ENCODE results near the gene INCENP.

INCENP gene

DNA sequence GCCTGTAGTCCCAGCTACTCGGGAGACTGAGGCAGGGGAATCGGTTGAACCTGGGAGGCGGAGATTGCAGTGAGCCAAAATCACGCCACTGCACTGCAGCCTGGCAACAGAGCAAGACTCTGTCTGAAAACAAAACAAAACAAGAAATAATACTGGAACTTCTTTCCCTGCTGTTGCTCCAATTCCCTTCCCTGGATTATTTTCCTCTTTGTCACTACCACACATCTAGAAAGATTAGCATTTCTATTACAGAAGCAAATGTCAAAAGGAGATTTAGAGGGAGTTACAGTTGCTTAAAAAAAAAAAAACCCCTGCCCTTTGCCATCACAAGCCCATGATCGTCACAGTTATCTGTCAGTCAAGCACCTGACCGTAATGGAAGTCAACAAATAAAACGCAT, 48.5 kb downstream of the INCENP start:
- Histone ChIP-seq H3K4me1 (ENCODE audit: insufficient read depth, low read length) (no peaks in the 10 kb centered on the region), H3K9me3 (ENCODE audit: insufficient read depth, low read length, severe bottlenecking) (no peaks in the 10 kb centered on the region), H3K27ac (ENCODE audit: low read length) (no peak overlapping the region), H3K4me2 (ENCODE audit: insufficient read depth, low read length) (no peak overlapping the region), H3K4me3 (ENCODE audit: low read depth in 1 of 2, low read length in 2 of 2) (no peak overlapping the region), H3K79me2 (ENCODE audit: insufficient read depth, low read length) (no peaks in the 10 kb centered on the region), H3K36me3 (ENCODE audit: insufficient read depth, low read length) (no peaks in the 10 kb centered on the region), H3K27me3 (ENCODE audit: insufficient read depth, low read length, poor library complexity) (peaks cover 31% of the 10 kb centered on the region), H3K9ac (ENCODE audit: low read depth, low read length) (no peak overlapping the region), H4K20me1 (ENCODE audit: insufficient read depth, low read length) (0 out of 2 replicates have a peak, but pooled peaks cover 2% of the 10 kb centered on the region), H2AFZ (ENCODE audit: low read depth, low read length) (no peak overlapping the region)
- ATAC-seq (ENCODE audit: insufficient read depth, low read depth) = no peak
- TF ChIP-seq, protein P1, sequence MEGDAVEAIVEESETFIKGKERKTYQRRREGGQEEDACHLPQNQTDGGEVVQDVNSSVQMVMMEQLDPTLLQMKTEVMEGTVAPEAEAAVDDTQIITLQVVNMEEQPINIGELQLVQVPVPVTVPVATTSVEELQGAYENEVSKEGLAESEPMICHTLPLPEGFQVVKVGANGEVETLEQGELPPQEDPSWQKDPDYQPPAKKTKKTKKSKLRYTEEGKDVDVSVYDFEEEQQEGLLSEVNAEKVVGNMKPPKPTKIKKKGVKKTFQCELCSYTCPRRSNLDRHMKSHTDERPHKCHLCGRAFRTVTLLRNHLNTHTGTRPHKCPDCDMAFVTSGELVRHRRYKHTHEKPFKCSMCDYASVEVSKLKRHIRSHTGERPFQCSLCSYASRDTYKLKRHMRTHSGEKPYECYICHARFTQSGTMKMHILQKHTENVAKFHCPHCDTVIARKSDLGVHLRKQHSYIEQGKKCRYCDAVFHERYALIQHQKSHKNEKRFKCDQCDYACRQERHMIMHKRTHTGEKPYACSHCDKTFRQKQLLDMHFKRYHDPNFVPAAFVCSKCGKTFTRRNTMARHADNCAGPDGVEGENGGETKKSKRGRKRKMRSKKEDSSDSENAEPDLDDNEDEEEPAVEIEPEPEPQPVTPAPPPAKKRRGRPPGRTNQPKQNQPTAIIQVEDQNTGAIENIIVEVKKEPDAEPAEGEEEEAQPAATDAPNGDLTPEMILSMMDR (IDR thresholded peaks at IDR 0.05; ENCODE audit: borderline replicate concordance, extremely low read depth, low read length, poor library complexity, severe bottlenecking) = no peak
- no peak for TF ChIP-seq EZH2 (IDR thresholded peaks at IDR 0.05; ENCODE audit: borderline replicate concordance, low read depth, low read length, severe bottlenecking)
- no peak for DNase-seq

DNA sequence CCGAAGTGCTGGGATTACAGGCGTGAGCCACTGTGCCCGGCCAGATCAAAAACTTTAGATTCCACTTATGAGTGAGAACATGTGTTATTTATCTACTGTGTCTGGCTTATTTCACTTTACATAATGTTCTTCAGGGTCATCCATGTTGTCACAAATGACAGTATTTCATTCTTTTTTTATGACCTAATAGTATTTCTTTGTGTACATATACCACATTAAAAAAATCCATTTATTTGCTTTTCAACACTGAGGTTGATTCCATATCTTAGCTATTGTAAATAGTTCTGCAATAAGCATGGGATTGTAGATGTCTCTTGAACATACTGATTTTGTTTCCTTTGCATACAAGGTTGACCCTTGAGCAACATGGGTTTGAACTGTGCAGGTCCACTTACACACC, 53.0 kb downstream of the INCENP start:
- Histone ChIP-seq H3K9me3 (ENCODE audit: insufficient read depth, low read length, severe bottlenecking) (no peaks in the 10 kb centered on the region), H3K9ac (ENCODE audit: low read depth, low read length) (no peak overlapping the region), H3K4me3 (ENCODE audit: low read depth in 1 of 2, low read length in 2 of 2) (no peak overlapping the region), H3K79me2 (ENCODE audit: insufficient read depth, low read length) (no peaks in the 10 kb centered on the region), H4K20me1 (ENCODE audit: insufficient read depth, low read length) (no peaks in the 10 kb centered on the region), H3K27ac (ENCODE audit: low read length) (no peak overlapping the region), H3K36me3 (ENCODE audit: insufficient read depth, low read length) (no peaks in the 10 kb centered on the region), H3K4me1 (ENCODE audit: insufficient read depth, low read length) (no peaks in the 10 kb centered on the region), H2AFZ (ENCODE audit: low read depth, low read length) (no peak overlapping the region), H3K27me3 (ENCODE audit: insufficient read depth, low read length, poor library complexity) (peaks cover 20% of the 10 kb centered on the region), H3K4me2 (ENCODE audit: insufficient read depth, low read length) (no peak overlapping the region)
- TF ChIP-seq, protein P1 (IDR thresholded peaks at IDR 0.05; ENCODE audit: borderline replicate concordance, extremely low read depth, low read length, poor library complexity, severe bottlenecking) = no peak
- TF ChIP-seq EZH2 (IDR thresholded peaks at IDR 0.05; ENCODE audit: borderline replicate concordance, low read depth, low read length, severe bottlenecking) = no peak
- no peak for DNase-seq
- ATAC-seq (ENCODE audit: insufficient read depth, low read depth) = no peak

DNA sequence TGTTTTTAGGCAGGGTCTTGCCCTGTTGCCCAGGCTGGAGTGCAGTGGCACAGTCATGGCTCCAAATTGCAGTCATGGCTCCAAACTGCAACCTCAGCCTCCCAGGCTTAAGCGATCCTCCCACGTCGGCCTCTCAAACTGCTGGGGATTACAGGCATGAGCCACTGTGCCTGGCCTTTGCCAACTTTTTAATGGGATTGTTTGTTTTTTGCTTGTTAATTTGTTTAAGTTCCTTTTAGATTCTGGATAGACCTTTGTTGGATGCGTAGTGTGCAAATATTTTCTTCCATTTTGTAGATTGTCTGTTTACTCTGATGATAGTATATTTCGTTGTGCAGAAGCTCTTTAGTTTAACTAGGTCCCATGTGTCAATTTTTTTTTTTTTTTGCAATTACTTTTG, 56.2 kb downstream of the INCENP start:
- TF ChIP-seq, protein P1 (IDR thresholded peaks at IDR 0.05; ENCODE audit: borderline replicate concordance, extremely low read depth, low read length, poor library complexity, severe bottlenecking) = no peak
- TF ChIP-seq EZH2 (IDR thresholded peaks at IDR 0.05; ENCODE audit: borderline replicate concordance, low read depth, low read length, severe bottlenecking) = no peak
- H3K9me3 ChIP-seq (ENCODE audit: insufficient read depth, low read length, severe bottlenecking) = no peaks in the 10 kb centered on the region
- DNase-seq (no peak), ATAC-seq (ENCODE audit: insufficient read depth, low read depth) (no peak)
- no peak overlapping the region for H3K9ac ChIP-seq (ENCODE audit: low read depth, low read length)
- no peaks in the 10 kb centered on the region for H3K36me3 ChIP-seq (ENCODE audit: insufficient read depth, low read length)
- H2AFZ ChIP-seq (ENCODE audit: low read depth, low read length) = no peak overlapping the region
- no peak overlapping the region for H3K27ac ChIP-seq (ENCODE audit: low read length)
- peaks cover 11% of the 10 kb centered on the region for H3K27me3 ChIP-seq (ENCODE audit: insufficient read depth, low read length, poor library complexity)
- no peak overlapping the region for H3K4me2 ChIP-seq (ENCODE audit: insufficient read depth, low read length)
- no peak overlapping the region for H3K4me3 ChIP-seq (ENCODE audit: low read depth in 1 of 2, low read length in 2 of 2)
- H4K20me1 ChIP-seq (ENCODE audit: insufficient read depth, low read length) = no peaks in the 10 kb centered on the region
- H3K4me1 ChIP-seq (ENCODE audit: insufficient read depth, low read length) = no peaks in the 10 kb centered on the region
- no peaks in the 10 kb centered on the region for H3K79me2 ChIP-seq (ENCODE audit: insufficient read depth, low read length)

DNA sequence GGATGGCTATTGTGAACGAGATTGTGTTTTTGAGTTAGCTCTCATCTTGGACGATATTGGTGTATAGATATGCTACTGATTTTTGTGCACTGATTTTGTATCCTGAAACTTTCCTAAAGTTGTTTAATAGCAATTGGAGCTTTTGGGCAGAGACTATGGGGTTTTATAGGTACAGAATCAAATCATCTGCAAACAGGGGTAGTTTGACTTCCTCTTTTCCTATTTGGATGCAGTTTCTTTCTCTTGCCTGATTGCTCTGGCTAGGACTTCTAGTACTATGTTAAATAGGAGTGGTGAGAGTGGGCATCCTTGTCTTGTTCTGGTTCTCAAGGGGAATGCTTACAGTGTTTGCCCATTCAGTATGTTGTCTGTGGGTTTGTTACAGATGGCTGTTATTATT, 57.3 kb downstream of the INCENP start:
- Histone ChIP-seq H3K4me1 (ENCODE audit: insufficient read depth, low read length) (no peaks in the 10 kb centered on the region), H3K9me3 (ENCODE audit: insufficient read depth, low read length, severe bottlenecking) (no peaks in the 10 kb centered on the region), H3K27ac (ENCODE audit: low read length) (no peak overlapping the region), H3K27me3 (ENCODE audit: insufficient read depth, low read length, poor library complexity) (peaks cover 11% of the 10 kb centered on the region), H3K4me2 (ENCODE audit: insufficient read depth, low read length) (no peak overlapping the region), H3K79me2 (ENCODE audit: insufficient read depth, low read length) (no peaks in the 10 kb centered on the region), H3K36me3 (ENCODE audit: insufficient read depth, low read length) (no peaks in the 10 kb centered on the region), H4K20me1 (ENCODE audit: insufficient read depth, low read length) (no peaks in the 10 kb centered on the region), H3K9ac (ENCODE audit: low read depth, low read length) (no peak overlapping the region), H3K4me3 (ENCODE audit: low read depth in 1 of 2, low read length in 2 of 2) (no peak overlapping the region), H2AFZ (ENCODE audit: low read depth, low read length) (no peak overlapping the region)
- no peak for DNase-seq
- no peak for ATAC-seq (ENCODE audit: insufficient read depth, low read depth)
- no peak for TF ChIP-seq EZH2 (IDR thresholded peaks at IDR 0.05; ENCODE audit: borderline replicate concordance, low read depth, low read length, severe bottlenecking)
- TF ChIP-seq, protein P1 (IDR thresholded peaks at IDR 0.05; ENCODE audit: borderline replicate concordance, extremely low read depth, low read length, poor library complexity, severe bottlenecking) = no peak
